IPS-15b (cell line): ENCODE data around the gene MICALL2.

Experiments
- H3K27me3 ChIP-seq: one replicate; pipeline ENCODE4 v1.6.1; 2013; ENCODE audit warnings: low read length; ENCODE audit not compliant: control insufficient read depth, insufficient read depth
- H3K36me3 ChIP-seq: one replicate; pipeline ENCODE4 v1.6.1; 2013; ENCODE audit warnings: low read length; ENCODE audit not compliant: control insufficient read depth, insufficient read depth
- H3K4me1 ChIP-seq: one replicate; pipeline ENCODE4 v1.6.1; 2013; ENCODE audit warnings: mild to moderate bottlenecking, low read length; ENCODE audit not compliant: control insufficient read depth, insufficient read depth
- H3K4me3 ChIP-seq: one replicate; pipeline ENCODE4 v1.5.1; 2013; ENCODE audit warnings: low read depth, low read length
- H3K9ac ChIP-seq: one replicate; pipeline ENCODE4 v1.6.1; 2013; ENCODE audit warnings: low read depth, mild to moderate bottlenecking, low read length
- H3K9me3 ChIP-seq: one replicate; pipeline ENCODE4 v1.6.1; 2013; ENCODE audit warnings: mild to moderate bottlenecking, low read length; ENCODE audit not compliant: control insufficient read depth, insufficient read depth

Gene MICALL2

DNA sequence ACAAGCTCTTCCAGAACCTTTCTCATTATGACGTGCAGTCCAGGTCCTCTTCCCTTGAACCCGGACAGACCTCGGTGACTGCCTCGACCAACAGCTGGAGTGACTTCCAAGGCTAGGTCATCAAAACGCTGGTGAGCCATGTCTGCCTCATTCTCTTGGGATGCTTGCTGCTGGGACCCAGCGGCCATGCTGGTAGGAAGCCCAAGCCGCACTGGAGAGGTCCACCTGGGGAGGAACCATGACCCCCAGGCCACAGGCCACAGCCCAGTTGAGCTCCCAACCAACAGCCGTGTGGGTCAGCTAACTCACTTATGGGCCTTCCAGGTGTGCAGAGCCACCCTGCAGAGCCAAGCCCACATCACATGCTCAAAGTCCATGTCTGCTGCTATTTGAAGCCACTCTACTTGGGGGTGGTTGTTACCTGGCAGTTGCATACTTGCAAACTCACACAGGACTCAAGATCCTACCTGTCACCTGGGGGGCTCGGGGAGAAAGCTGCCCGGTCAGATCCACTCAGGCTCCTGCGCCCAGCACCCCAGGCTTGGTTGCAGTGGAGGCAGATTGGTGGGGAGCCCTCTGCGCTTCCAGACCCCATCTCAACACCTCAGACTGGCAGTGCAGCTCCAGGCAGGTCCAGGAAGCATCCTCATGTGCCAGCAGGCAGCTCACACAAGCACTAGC, 57.0 kb downstream of the MICALL2 start:
- H3K4me3 ChIP-seq, result no peak overlapping the region
- H3K9ac ChIP-seq, result no peak overlapping the region
- peaks cover 2% of the 10 kb centered on the region for H3K4me1 ChIP-seq
- no peaks in the 10 kb centered on the region for H3K9me3 ChIP-seq
- H3K27me3 ChIP-seq, result peaks cover 20% of the 10 kb centered on the region
- no peaks in the 10 kb centered on the region for H3K36me3 ChIP-seq

DNA sequence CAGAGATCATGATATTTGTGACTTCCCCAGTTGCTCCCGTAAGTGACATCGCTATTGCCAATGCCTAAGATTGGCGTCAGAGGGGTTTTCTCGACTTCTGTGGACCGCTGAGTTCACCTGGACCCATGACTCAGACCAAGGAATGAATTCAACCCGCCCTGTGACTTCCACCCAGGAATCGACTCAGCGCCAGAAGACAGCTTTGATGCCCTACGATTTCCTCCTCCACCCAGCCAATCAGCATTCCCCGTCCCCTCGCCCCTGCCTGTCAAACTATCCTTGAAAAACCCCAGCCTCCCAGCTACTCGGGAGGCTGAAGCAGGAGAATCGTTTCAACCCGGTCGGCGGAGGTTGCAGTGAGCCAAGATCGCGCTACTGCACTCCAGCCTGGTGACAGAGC, 58.3 kb downstream of the MICALL2 start:
- no peak overlapping the region for H3K4me3 ChIP-seq
- H3K27me3 ChIP-seq, result peaks cover 20% of the 10 kb centered on the region
- H3K36me3 ChIP-seq, result no peaks in the 10 kb centered on the region
- H3K9me3 ChIP-seq, result no peaks in the 10 kb centered on the region
- H3K4me1 ChIP-seq, result peaks cover 2% of the 10 kb centered on the region
- no peak overlapping the region for H3K9ac ChIP-seq

DNA sequence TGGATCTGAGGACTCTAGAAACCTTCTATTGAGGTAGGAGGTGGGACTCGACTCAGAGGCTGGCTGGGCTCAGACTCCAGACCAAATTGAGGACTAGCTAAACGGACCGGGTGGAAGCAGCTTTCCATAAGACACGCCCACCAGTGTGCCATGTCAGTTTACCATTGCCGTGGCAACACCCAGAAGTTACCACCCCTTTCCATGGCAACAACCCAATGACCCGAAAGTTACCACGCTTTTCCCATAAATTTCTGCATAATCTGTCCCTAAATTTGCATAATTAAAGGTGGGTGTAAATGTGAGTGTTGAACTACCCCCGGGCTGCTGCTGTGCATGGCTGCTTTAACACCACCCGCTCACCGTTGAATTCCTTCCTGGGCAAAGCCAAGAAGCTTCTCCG, 58.9 kb downstream of the MICALL2 start:
- H3K36me3 ChIP-seq, result no peaks in the 10 kb centered on the region
- H3K9me3 ChIP-seq, result no peaks in the 10 kb centered on the region
- no peak overlapping the region for H3K9ac ChIP-seq
- no peak overlapping the region for H3K4me3 ChIP-seq
- H3K4me1 ChIP-seq, result peaks cover 2% of the 10 kb centered on the region
- peaks cover 20% of the 10 kb centered on the region for H3K27me3 ChIP-seq

DNA sequence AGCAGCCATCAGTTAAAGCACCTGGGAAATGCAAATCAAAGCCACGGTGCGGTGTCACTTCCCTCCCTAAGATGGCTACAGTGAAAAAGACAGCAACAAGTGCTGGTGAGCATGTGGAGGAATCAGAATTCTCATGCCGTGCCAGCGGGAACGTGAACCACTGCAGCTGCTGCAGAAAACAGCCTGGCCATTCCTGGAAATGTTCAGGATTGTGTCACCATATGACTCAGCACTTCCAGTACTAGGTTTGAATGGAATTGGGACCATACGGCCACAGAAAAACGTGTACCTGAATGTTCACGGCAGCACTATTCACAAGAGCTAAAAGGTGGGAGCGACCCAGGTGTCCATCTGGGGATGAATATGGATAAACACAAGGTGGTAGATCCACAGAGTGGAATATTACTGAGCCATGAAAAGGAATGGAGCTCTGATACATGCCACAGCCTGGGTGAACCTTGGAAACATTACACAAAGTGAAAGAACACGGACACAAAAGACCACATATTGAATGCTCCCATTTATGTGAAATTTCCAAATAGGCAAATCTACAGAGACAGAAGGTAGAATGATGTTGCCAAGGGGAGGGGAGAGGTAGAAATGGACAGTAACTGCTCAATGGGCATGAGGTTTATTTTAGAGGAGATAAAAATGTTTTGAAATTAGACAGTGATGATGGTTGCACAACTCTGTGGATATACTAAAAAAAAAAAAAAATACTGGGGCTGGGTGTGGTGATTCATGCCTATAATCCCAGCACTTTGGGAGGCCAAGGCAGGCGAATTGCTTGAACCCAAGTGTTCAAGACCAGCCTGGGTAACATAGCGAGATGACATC, 61.6 kb downstream of the MICALL2 start:
- Histone ChIP-seq H3K9ac (no peak overlapping the region), H3K4me1 (peaks cover 2% of the 10 kb centered on the region), H3K4me3 (no peak overlapping the region), H3K27me3 (peaks cover 9% of the 10 kb centered on the region), H3K9me3 (no peaks in the 10 kb centered on the region), H3K36me3 (no peaks in the 10 kb centered on the region)

DNA sequence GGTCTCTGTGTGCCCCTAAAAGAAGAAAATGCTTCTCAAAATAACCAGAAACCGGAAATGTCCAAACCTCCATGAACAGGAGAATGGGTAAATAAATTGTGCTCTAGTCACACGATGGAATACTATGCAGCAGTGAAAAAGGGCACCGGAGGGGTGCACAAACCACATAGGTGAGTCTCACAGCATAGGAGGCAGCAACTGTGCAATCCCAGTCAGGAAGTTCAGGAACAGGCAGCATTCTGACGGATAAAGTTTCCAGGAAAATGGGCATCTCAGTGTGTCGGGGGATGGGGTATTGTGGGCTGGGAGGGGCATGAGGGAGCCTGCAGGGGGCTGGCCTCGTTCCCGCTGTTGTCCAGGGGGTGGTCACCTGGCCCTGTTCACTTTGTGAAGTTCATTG, 63.1 kb downstream of the MICALL2 start:
- no peaks in the 10 kb centered on the region for H3K36me3 ChIP-seq

DNA sequence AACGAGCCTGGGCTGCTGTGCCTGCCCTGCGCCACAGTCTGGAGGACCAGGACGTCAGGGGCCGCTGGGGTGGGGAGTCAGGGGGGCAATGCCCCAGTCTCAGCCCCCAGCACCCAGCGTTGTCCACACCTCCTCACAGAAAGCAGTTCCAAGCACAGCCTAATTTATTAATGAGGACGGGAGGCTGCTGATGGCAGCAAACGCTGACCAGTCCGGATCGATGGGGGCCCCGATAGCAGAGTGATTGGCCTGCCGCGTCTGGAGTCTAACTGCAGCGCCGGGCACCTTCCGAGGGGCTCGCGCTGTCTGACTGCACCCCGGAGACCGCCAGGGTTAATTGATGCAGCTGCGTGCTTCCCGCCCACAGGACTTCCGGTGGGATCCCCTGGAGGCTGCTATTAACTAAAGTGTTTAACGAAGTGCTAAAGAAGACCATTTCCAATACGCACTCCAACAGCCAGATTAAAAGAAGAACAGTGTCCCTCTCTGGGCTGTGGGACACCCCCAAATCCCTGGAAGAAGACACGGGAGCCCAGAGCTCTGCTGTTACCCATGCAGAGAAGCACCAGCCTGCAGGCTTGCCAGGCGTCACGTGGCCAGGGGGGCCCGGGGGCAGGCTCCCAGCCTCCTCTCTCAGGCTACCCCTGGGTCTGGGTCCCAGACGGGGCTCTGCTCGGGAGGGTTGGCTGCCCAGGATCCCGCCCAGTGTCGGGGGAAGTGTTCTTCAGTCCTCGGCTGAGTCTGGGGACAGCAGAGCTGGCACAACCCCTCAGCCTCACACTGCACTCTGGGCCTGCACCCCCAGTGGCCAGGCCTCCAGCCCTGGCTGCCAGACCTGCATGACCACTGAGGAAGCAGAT, 63.8 kb downstream of the MICALL2 start:
- no peaks in the 10 kb centered on the region for H3K4me1 ChIP-seq
- H3K4me3 ChIP-seq, result no peak overlapping the region
- no peaks in the 10 kb centered on the region for H3K36me3 ChIP-seq
- no peaks in the 10 kb centered on the region for H3K27me3 ChIP-seq
- no peaks in the 10 kb centered on the region for H3K9me3 ChIP-seq
- no peak overlapping the region for H3K9ac ChIP-seq

More for the DNA sequence above, 63.1 kb downstream of the MICALL2 start:
- Histone ChIP-seq H3K4me1 (peaks cover 2% of the 10 kb centered on the region), H3K27me3 (no peaks in the 10 kb centered on the region), H3K4me3 (no peak overlapping the region), H3K9me3 (no peaks in the 10 kb centered on the region), H3K9ac (no peak overlapping the region)

DNA sequence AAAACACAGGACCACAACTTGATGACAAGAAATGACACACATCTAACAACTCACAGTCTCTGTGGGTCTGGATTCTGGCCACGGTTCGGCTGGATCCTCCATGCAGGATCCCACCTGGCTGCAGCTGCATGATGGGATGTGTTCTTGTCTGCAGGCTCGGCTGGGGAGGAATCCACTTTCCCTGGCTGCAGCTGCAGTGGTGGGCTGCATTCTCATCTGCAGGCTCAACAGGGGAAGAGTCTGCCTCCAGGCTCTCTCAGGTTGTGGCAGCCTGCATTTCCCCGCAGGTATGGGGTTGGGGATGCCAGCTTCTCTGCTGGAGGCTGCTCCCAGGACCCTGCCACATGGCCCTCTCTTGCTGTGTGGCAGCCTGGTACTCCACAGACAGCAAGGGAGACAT, 64.9 kb downstream of the MICALL2 start:
- no peak overlapping the region for H3K9ac ChIP-seq
- no peaks in the 10 kb centered on the region for H3K9me3 ChIP-seq
- H3K27me3 ChIP-seq, result no peaks in the 10 kb centered on the region
- no peaks in the 10 kb centered on the region for H3K36me3 ChIP-seq
- no peaks in the 10 kb centered on the region for H3K4me1 ChIP-seq
- H3K4me3 ChIP-seq, result no peak overlapping the region

DNA sequence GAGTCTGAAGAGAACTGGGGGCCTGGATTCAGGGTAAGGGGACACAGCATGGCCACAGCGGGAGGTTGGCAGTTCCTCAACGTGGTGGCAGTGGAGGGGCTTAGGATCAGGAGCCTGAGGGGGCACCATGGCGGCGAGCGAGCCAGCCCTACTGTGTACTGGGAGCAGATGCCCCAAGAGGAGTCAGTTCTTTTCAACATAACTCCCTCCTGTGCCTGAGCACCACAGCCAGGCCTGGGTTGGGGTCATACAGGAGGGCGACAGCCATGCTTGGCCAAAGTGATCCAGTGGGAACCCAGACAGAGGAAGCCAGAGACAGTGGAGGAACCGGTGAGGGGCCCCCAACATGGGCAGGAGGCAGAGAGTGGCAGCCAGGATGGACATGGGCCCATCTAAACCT, 65.8 kb downstream of the MICALL2 start:
- no peaks in the 10 kb centered on the region for H3K27me3 ChIP-seq

DNA sequence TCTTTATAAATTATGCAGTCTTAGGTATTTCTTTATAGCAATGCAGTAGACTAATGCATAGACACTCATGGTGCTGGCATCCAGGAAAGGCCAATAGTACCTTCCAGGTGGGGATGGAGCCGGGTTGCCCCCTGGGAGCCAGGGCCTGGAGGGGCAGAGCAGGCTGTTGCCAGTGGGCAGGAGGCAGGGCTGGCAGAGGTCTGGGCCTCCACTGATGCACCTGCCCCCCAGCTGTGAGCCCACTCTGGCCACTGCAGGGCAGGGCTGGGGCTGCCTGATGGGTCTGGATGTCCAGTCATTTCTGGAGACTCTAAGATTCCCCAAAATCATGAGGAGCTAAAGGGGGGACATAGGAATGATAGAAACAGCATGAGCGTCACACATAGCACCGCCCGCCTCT, 66.7 kb downstream of the MICALL2 start:
- Histone ChIP-seq H3K36me3 (no peaks in the 10 kb centered on the region), H3K27me3 (no peaks in the 10 kb centered on the region), H3K9me3 (no peaks in the 10 kb centered on the region)

More for the DNA sequence above, 65.8 kb downstream of the MICALL2 start:
- H3K36me3 ChIP-seq, result no peaks in the 10 kb centered on the region
- H3K9ac ChIP-seq, result no peak overlapping the region
- H3K4me3 ChIP-seq, result no peak overlapping the region
- H3K9me3 ChIP-seq, result no peaks in the 10 kb centered on the region
- H3K4me1 ChIP-seq, result no peaks in the 10 kb centered on the region

DNA sequence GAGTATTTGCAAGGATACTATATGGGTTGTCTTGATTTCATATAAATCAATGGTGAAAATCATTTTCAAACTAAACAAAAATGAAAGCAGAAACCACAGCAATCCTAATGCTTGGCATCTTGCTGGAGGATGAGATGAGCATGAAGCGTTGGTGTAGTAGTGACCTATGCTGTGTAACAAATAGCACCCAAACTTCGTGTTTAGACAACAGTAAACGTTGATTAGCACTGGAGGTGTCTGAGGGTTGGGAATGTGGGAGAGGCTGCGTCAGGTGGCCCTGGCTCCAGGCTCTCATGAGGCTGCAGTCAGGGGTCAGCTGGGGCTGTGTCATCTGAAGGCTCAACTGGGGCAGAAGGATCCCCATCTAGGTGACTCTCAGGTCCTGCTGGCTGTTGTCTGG, 67.8 kb downstream of the MICALL2 start:
- no peaks in the 10 kb centered on the region for H3K9me3 ChIP-seq
- H3K9ac ChIP-seq, result no peak overlapping the region
- no peaks in the 10 kb centered on the region for H3K27me3 ChIP-seq
- H3K4me1 ChIP-seq, result no peaks in the 10 kb centered on the region
- no peaks in the 10 kb centered on the region for H3K36me3 ChIP-seq
- H3K4me3 ChIP-seq, result no peak overlapping the region

More for the DNA sequence above, 66.7 kb downstream of the MICALL2 start:
- H3K9ac ChIP-seq, result no peak overlapping the region
- no peak overlapping the region for H3K4me3 ChIP-seq
- no peaks in the 10 kb centered on the region for H3K4me1 ChIP-seq

DNA sequence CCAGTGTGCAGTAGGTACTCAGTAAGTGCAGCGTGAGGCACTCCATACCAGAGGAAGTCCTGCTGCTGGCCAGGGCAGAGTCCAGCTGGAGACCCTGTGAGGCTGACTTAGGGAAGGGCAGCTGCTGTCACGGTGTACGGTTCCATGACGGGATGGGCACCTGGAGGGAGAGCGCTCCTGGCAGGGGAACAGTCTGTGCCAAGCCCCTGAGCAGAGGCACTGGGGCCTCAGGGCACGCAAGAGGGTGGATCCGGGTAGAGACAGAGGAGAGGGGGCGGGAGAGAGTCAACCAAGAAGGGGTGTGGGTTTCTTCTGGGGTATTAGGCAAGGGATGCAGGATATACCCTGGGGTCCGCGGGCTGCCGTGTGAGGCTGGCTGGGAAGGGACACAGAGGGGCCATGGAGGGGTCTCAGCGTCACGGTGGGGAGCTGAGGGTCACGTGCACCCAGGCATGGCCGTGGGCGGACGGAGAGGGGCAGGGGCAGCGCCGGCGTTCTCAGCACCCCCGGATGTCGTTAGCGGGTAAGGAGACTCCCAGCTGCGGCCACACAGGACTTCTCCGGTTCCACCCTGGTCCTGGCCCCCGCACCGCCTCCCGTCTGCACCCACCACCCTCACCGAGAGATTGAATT, 70.5 kb downstream of the MICALL2 start:
- H3K27me3 ChIP-seq, result no peaks in the 10 kb centered on the region
- no peaks in the 10 kb centered on the region for H3K4me1 ChIP-seq
- no peaks in the 10 kb centered on the region for H3K9me3 ChIP-seq
- no peak overlapping the region for H3K9ac ChIP-seq
- no peak overlapping the region for H3K4me3 ChIP-seq
- no peaks in the 10 kb centered on the region for H3K36me3 ChIP-seq
